ENCODE data around the gene MARS1.
A peak's percentile ranks its signal among the peaks of the same experiment; 100 is the strongest.

MARS1 gene

DNA sequence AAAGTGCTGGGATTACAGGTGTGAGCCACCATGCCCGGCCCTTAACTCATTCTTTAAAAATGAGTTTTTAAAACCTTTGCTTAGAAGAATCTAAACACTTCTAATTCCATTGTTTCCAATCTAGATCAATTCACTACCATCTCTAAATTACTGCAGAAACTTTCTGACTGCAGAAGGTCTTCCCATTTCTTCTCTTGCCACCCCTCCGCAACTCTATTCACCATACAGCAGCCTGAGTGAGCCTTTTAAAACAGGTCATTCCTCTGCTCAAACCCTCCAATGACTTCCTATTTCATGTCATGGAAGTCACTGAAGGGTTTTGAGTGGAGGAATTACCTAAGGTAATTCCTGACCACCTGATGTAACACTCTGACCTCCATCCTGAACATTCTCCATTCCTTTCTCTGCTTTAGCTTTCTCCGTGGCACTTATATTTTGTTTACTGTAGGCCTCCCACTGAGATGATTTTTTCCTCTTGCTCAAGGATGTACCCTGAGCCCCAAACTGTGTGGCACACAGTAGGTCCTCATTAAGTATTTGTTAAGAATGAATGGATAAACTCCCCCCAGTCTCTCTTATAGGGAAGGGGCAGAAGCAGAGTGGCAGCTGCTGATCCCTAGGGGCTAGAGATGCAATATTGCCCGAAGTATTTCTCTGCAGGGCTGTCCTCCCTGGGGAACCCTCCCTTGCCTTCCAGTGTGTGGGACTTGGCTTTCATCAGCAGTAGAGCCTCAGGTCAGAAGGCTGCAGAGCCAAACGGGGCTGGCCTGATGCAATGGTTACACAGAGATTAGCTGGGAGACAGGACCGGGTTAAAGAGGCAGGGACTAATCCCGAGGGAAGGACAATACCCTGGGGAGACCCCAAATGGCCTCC is 31.3 kb downstream of the MARS1 start:
- no peak for DNase-seq

DNA sequence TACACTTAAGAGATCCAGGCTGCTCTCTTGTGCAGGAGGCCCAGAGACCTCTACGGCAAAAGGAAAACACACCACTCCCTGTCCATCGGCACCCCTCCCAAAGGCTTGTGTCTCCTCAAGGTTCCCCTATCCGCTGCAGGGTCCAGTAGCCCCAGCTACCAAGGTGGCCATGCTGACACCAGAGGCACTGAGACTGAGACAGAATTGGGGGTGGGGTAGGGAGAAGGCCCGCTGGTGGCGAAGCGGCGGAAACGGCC is 31.9 kb downstream of the MARS1 start:
- DNase-seq: no peak

DNA sequence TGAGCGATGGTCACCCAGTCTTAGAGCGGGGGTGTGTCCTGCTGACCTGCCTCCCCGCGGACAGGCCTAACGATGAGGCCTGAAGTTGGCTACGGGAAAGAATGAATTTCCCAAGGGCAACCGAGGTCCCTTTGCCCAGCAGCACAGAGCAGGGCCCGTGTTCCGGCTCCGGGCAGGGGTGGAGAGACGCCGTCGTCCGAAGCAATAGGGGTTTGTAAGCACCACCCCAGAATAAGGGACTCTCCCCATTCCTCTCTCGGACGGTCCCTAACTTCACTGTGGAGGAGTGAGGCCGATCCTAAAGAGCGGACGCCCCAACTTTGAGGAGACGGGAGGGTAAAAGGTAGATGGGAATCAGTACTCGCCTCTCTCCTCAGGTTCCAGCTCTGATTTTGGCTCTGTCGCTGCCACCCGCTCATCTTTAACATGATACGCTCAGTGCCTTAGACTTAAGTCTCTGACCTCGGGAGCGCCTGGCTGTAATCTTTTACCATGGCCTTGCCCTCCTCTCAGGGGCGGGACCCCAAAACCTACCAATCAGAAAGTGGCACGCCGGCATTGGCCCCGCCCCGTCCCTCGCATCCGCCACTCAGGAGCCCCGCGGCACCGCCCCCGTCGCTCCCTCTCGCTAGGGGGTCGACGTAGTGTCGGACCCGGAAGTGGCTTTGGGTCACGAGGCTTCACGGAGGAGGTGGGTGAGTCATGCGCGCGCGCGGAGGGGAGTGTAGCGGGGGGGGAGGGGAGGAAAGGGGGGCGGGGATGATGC is 32.4 kb downstream of the MARS1 start, which contains the start of gene DDIT3:
Gene DDIT3 (minus strand): TSS at position 462 of the 766 bp plus-strand sequence. CDS start 3,108 bp downstream, outside the sequence.
- peak; percentile 95 for DNase-seq

DNA sequence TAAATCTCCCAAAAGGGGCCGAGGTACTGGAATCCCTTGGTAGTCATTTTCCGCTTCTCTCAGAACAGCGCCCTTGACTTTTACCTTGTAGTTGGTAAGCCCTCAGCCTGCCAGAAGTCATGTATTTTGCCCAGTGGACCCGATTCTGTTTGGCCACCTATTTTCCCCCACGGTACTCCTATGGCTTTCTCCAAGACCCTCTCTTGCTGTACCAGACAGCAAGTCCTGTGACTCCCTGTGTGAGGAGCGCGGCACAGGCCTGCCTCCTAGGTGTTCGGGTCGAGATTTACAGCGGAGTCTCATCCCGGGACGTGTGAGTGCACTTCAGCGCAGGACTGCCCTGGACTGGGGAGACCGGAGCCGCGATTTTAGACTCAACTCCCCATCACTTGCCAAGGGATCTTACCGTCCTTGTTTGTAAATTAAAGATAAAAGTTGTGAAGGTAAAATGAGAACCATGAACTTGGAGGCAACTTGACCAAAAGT is 33.7 kb downstream of the MARS1 start:
- DNase-seq: no peak

DNA sequence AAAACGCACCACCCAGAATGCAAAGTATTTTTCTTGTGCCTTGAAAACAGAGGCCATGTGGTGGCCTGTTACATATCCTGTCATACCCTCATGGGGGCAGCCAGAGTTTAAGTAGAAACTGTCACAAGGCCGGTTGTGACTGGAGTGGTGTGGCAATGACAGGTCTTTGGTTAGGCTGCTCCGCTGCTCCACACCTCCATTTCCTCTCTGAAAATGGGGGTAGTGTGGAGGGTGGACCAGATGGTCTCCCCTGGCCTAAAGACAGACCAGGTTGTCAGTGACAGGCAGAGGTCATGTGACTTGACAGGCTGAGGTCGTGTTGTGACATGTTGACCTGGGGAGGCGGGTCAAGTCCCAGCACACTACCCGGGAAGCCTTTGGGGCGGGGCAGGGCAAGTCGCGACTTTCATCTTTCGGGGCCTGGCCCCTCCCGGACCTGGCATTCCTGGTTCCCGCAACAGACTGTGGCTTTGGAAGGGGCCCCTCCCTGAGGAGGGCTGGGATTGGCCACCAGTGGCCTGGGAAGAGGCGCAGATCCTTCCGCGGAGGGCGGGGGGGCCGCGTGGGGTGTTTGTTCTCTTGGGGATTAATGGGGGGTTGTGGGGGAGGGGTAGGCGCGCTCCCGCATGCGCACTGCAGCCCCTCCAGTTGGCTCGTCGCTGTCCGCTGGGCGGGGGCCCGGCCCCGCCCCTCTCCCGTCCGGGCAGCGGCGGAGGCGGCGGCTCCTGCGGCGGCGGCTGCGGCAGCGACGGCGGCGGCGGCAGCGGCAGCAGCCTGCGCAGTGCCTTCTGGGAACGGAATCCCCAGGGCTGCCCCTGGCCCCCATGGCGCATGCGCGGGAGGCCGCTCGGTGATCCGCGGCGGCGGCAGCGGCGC is 34.4 kb downstream of the MARS1 start, which contains the start of gene MBD6:
Gene MBD6 (plus strand): TSS at position 814 of the 876 bp plus-strand sequence. CDS start 1,480 bp downstream, outside the sequence.
- DNase-seq: peak; percentile 70

DNA sequence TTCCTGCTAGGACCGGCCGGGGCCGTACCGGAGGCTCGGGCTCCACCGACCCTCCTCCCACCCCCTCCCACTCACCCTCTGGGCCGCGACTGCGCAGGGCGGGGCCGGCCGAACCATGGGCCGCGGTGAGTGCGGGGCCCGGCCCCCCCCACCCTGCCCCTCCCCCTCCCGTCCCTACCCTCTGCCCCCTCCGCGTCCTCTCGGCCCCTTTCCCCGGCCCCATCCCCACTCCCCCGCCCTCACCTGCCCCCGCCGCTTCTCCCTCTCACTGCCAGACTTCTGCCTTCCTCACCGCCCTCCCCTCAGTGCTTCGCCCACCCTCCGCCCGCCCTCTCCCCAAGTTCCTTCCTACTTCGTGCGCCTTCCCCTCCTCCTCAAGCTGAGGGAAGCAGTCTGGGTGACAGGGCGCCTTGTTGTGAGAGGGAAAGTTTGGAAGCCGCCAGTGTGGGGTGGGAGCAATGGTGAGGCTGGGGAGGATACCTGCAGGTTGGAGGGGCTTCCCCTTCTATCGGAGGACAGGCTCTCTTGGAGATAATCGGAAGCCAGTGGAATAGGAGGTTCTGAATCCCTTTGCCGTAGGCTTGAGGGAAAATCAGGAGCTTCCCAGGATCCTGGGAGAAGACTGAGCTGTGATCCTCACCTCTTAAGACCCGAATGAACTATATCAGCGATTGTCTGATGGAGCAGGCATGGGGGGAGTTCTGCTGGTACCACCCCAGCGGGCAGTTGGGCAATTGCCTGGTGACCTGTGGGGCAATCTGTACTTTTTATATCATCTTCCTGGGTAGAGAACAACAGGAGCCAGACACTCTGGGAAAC is 35.2 kb downstream of the MARS1 start:
- DNase-seq: peak; percentile 9

DNA sequence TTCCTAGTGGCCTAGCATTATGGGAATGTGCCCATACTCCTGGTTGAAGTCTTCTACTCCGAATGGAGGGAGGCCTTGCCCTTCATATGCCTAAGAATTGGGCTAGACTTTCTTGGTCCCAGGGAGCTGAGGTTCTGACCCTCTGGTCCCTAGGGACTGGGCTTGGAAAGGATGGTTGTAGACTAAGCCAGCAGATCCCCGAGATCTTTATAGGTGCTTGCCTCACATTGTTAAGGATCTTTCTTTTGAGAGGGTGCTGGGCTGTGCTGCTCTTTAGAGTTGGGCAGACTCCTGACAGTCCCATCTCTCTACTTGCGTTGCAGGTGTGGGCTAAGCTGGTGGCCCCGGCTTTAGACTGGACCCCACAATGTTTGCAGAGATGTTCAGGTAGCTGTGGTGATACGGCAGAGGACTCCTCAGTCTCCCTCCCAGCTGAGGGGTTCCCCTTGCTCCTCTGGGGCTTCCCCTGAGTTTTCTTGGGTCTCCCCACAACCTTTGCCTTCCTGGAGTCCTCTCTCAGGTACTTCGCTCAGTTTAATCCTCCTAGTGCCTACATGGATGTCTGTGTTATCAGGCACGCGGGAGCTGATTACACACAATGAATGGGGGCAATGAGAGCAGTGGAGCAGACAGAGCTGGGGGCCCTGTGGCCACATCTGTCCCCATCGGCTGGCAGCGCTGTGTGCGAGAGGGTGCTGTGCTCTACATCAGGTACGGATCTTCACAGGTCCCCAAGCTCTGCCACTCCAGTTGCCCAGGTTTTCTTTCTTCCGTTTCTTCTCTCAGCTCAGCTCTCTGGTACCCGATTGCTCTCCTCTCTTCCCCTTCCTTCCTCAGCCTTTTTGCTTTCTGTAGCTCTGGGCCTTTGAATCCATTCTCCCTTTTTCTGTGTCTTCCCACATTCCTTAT is 36.1 kb downstream of the MARS1 start:
- DNase-seq: no peak

DNA sequence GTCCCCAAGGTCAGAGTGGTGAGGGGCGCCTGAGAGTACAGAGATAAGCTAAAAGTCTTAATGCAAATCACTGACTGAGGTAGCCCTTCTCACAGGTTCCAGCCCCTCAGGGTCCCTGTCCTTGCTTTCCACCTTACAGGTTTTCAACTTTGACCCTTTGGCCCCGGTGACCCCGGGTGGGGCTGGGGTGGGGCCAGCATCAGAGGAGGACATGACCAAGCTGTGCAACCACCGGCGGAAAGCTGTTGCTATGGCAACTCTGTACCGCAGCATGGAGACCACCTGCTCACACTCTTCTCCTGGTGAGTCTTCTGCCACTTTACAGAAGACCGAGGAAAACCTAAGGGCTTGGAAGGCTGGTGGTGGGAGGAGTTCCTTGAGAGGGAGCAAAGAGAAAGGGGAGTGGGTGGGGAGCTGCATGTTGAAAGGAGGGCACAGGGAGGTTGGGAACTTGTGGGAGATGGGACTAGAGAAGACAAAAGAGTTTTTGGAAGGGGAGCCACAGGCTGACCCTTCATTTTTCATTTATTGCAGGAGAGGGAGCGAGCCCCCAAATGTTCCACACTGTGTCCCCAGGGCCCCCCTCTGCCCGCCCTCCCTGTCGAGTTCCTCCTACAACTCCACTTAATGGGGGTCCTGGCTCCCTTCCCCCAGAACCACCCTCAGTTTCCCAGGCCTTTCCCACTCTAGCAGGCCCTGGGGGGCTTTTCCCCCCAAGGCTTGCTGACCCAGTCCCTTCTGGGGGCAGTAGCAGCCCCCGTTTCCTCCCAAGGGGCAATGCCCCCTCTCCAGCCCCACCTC is 37.1 kb downstream of the MARS1 start:
- no peak for DNase-seq

DNA sequence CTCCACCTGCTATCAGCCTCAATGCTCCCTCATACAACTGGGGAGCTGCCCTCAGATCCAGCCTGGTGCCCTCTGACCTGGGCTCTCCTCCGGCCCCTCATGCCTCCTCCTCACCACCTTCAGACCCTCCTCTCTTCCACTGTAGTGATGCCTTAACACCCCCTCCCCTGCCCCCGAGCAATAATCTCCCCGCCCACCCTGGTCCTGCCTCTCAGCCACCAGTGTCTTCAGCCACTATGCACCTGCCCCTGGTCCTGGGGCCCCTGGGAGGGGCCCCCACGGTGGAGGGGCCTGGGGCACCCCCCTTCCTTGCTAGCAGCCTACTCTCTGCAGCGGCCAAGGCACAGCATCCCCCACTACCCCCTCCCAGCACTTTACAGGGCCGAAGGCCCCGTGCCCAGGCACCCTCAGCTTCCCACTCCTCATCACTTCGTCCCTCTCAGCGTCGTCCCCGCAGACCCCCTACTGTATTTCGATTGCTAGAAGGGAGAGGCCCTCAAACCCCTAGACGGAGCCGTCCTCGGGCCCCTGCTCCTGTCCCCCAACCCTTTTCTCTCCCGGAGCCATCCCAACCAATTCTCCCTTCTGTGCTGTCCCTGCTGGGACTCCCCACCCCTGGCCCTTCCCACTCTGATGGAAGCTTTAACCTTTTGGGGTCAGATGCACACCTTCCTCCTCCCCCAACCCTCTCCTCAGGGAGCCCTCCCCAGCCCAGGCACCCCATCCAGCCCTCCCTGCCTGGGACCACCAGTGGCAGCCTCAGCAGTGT is 37.9 kb downstream of the MARS1 start:
- DNase-seq: no peak

DNA sequence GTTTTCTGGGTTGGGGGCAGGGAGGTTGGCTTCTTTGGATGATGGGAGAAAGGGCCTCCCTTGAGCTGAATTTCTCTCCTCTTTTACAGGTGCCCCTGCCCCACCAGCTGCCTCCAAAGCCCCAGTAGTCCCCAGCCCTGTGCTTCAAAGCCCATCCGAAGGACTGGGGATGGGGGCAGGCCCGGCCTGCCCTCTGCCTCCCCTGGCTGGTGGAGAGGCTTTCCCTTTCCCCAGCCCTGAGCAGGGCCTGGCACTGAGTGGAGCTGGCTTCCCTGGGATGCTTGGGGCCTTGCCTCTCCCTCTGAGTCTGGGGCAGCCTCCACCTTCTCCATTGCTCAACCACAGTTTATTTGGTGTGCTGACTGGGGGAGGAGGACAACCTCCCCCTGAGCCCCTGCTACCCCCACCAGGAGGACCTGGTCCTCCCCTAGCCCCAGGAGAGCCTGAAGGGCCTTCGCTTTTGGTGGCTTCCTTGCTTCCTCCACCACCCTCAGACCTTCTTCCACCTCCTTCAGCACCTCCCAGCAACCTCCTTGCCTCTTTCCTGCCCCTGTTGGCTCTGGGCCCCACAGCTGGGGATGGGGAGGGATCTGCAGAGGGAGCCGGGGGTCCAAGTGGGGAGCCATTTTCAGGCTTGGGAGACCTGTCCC is 38.7 kb downstream of the MARS1 start:
- no peak for DNase-seq

DNA sequence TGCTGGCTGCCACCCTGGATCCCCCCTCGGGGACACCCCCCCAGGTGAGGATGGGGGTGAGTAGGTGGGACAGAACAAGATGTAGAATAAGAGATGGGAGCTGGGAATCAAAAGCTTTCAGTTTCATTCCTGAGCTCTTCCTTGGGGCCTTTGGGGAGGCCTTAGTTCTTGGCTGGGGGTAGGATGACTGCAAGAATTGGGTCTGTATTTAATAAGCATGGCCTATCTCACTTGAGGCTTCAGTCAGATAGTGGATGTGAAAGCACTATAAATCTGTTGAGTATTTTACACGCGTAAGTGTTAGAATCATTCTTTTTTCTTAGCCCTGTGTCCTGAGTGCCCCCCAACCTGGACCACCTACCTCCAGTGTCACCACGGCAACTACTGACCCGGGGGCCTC is 39.3 kb downstream of the MARS1 start:
- DNase-seq: no peak

DNA sequence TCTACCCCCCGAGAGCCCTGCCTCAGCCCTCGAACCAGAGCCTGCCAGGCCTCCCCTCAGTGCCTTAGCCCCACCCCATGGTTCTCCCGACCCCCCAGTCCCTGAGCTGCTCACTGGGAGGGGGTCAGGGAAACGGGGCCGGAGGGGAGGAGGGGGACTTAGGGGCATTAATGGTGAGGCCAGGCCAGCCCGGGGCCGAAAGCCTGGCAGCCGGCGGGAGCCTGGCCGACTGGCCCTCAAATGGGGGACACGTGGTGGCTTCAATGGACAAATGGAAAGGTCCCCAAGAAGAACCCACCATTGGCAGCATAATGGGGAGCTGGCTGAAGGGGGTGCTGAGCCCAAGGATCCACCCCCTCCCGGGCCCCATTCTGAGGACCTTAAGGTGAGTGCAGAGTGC is 40.3 kb downstream of the MARS1 start:
- DNase-seq: no peak

DNA sequence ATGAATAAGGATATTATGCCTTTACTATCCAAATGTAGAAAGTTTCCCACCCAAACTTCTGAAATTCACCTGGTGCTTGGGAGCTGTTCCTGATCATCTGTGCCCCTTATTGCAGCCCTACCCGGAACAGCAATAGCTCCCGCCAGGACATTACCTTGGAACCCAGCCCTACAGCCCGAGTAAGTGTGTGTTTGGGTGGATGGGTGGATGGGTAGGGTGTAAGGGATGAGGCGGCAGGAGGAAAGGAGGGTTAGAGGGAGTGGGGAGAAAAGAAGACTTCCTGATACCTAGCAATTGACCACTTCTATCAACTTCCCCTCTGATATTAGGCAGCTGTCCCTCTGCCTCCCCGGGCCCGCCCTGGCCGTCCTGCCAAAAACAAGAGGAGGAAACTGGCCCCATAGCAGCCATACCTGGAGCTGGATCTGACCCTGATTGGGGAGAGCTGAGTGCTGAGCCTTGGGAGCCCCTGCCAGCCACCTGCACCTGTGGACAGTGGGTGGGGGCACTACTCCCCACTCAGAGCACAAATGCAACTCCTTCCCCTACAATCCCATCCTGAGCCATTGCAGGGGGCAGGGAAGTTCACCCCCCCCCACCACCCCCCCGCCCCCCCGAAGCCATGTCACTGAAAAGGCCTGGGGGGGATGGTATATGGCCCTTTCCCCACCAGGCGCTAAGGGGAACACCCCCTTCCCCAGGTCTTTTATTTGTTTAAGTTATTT is 41.1 kb downstream of the MARS1 start:
- no peak for DNase-seq

DNA sequence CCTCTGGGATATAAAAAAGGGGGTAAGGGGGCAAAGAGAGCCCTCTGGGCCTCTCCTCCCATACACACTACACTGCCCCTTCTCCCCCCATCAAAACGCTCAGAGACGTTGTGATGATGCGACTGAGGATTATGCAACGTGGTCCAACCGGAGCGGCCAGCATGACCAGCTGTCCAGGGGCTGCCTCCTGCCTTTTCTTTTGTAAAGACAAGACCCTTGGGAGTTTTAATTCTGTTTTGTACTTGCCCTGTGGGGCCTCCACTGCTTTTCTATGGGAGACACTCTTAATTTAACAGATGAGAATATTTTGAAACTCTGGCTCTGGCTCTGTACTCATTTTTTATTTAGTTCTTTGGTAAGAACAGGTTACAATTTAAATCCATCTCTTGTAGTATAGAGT is 42.0 kb downstream of the MARS1 start:
- no peak for DNase-seq

DNA sequence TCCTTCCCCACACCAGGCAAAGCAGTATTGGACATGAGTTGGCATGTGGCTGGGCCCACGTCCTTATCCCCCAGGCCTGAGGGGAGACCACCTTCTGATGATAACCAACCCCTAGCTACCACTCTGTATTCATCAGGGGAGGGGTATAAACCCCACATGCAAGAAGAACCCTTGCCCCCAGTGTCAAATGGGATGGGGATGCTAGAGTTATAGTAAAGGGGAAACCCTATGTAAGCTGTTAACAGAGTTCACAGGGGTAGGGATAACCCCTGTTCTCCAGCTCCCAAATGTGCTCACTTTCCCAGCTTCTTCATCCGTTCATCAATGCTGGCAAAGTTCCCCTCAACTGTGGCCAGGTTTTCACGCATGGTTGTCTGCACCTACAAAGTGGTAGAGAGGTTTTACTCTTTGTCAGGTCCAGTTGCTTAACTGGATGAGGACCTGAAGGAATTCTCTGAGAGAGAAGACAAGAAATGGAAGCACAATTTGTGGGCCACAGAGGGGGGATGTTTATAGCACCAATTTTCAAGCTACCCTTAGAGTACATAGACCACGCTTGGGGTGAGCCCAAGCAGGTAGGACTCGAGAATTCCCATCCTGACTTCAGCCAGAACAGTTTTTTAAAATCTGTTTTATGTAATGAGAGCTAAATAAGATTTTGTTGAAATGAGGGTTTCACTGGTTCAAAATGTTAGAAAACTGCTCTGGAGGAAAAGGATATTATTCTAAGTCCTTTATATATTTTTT is 42.7 kb downstream of the MARS1 start:
- no peak for DNase-seq

DNA sequence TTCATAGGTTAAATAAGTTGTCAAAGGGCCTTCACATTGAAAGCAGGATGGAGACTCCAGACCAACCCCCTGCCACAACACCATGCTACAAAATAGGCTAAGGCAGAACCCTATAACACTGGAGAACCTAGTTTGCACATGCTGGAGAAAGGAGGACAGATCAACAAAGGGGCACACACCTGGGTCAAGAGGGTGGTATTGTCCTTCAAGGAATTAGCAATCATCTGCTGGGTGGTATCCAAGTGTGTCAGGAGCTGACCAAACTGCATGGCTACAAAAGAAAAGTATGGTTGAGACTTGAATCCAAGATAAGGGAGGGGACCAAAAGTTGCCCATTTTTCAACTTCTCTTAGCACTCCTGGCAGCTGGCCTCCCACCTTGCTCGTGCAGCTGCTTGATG is 44.0 kb downstream of the MARS1 start:
- no peak for DNase-seq

DNA sequence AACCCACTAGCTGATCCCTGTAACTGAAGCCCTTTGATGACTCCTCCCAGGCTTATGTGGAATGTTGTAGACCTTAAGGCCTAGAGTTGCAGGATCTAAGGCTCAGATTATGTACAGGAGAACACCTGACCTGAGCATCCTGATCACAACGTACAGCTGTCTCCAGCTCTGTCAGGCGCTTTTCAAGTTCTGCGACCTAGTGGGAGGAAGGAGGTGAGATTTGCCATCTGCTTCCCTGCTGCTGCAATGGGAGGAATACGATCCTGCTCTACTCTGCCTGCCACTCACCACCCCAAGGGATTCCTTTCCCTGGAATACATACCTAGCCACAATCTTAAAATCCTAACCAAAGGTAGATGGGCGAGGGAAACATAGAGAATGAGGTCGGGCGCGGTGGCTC is 45.2 kb downstream of the MARS1 start:
- no peak for DNase-seq
